Ramos (cell line): ENCODE results near the gene TUBG1.
"Not testable (repeated sequence)": the region's sequence is repeated elsewhere in the genome, so short reads cannot be mapped to it uniquely, and the experiment has no call there.

Experiments used
- in situ Hi-C: fragments of 300-500 bp; cut with MboI; formaldehyde crosslinking; loops from one replicate; pipeline ENCODE4 v1.14.3; 2022; ENCODE audit warnings: low sequenced_read_pairs; ENCODE audit not compliant: unreplicated experiment

The TUBG1 gene

GRCh38 chr17:42577532-42578281 is 31.8 kb upstream of the TUBG1 start, which contains the start of gene PSMC3IP:
Gene PSMC3IP (minus strand): TSS chr17:42577729. CDS start chr17:42577686, 43 bp downstream.
- in situ Hi-C loops = loop anchor here (5.0 to 25.0 kb wide), 4 partner anchors 105 to 785 kb away; partner anchors contain the start of genes CCR10, CNTNAP1, PTGES3L and RAMP2

- in situ Hi-C loops = loop anchor here (5.0 to 25.0 kb wide), 4 partner anchors 104 to 784 kb away; partner anchors contain the start of genes CCR10, CNTNAP1, PTGES3L and RAMP2
These were observed 31.1 kb upstream of the TUBG1 start for GRCh38 chr17:42578282-42578869.

- in situ Hi-C loops = loop anchor here (5.0 to 25.0 kb wide), 4 partner anchors 102 to 782 kb away; partner anchors contain the start of genes CCR10, CNTNAP1, PTGES3L and RAMP2
These were observed 29.5 kb upstream of the TUBG1 start for GRCh38 chr17:42579794-42580551.

GRCh38 chr17:42581744-42582270 is 27.7 kb upstream of the TUBG1 start:
- in situ Hi-C loops = loop anchor here (25.0 kb wide), 1 partner anchor 780 kb away; no protein-coding TSS in a partner anchor

- in situ Hi-C loops = loop anchor here (25.0 kb wide), 1 partner anchor 777 kb away; no protein-coding TSS in a partner anchor
These were observed 24.6 kb upstream of the TUBG1 start for GRCh38 chr17:42584880-42585279.

- in situ Hi-C loops = loop anchor here (25.0 kb wide), 1 partner anchor 777 kb away; no protein-coding TSS in a partner anchor
These were observed 24.1 kb upstream of the TUBG1 start for GRCh38 chr17:42585353-42585752.

- in situ Hi-C loops = loop anchor here (25.0 kb wide), 1 partner anchor 776 kb away; no protein-coding TSS in a partner anchor
These were observed 22.8 kb upstream of the TUBG1 start for GRCh38 chr17:42586514-42587230.

- in situ Hi-C loops = loop anchor here (25.0 kb wide), 1 partner anchor 771 kb away; no protein-coding TSS in a partner anchor
These were observed 18.6 kb upstream of the TUBG1 start for GRCh38 chr17:42590886-42591285.

- in situ Hi-C loops = loop anchor here (25.0 kb wide), 1 partner anchor 771 kb away; no protein-coding TSS in a partner anchor
These were observed 18.1 kb upstream of the TUBG1 start for GRCh38 chr17:42591411-42591810.

- in situ Hi-C loops = loop anchor here (25.0 kb wide), 1 partner anchor 766 kb away; no protein-coding TSS in a partner anchor
These were observed 13.1 kb upstream of the TUBG1 start for GRCh38 chr17:42596386-42596785.

GRCh38 chr17:42598905-42599304 is 10.6 kb upstream of the TUBG1 start:
- in situ Hi-C loops = loop anchor here (25.0 kb wide), 1 partner anchor 763 kb away; no protein-coding TSS in a partner anchor

GRCh38 chr17:42603318-42603717 is 6.2 kb upstream of the TUBG1 start:
- in situ Hi-C loops = no loop called here

GRCh38 chr17:42607769-42608168 is 1.7 kb upstream of the TUBG1 start:
- in situ Hi-C loops = no loop called here

- in situ Hi-C loops = no loop called here
These were observed 940 bp upstream of the TUBG1 start for GRCh38 chr17:42608305-42609181.

- in situ Hi-C loops = not testable (repeated sequence)
These were observed 625 bp downstream of the TUBG1 start for GRCh38 chr17:42609814-42610801.

- in situ Hi-C loops = no loop called here
These were observed 2.5 kb downstream of the TUBG1 start for GRCh38 chr17:42612013-42612412.

GRCh38 chr17:42613699-42614295 is 4.3 kb downstream of the TUBG1 start:
- in situ Hi-C loops = no loop called here
